Measurements from ENCODE around the gene DPYSL5.

Gene DPYSL5

GRCh38 chr2:26859622-26860021, 11.7 kb downstream of the DPYSL5 start:
- TF ChIP-seq FOXP2 (optimal IDR thresholded peaks at IDR 0.05; ENCODE audit: borderline replicate concordance, extremely low read depth, extremely low read length, insufficient read depth) (no peak), REST (IDR thresholded peaks at IDR 0.05; ENCODE audit: insufficient read depth in 1 of 2, low read depth in 2 of 2, low read length in 2 of 2) (no peak), POLR2AphosphoS5 (IDR thresholded peaks at IDR 0.05; ENCODE audit: low read depth, low read length) (no peak), TAF1 (IDR thresholded peaks at IDR 0.05; ENCODE audit: borderline replicate concordance, insufficient read depth, low read length) (no peak), SIN3A (IDR thresholded peaks at IDR 0.05; ENCODE audit: borderline replicate concordance, insufficient read depth, low read length) (no peak)

DNA sequence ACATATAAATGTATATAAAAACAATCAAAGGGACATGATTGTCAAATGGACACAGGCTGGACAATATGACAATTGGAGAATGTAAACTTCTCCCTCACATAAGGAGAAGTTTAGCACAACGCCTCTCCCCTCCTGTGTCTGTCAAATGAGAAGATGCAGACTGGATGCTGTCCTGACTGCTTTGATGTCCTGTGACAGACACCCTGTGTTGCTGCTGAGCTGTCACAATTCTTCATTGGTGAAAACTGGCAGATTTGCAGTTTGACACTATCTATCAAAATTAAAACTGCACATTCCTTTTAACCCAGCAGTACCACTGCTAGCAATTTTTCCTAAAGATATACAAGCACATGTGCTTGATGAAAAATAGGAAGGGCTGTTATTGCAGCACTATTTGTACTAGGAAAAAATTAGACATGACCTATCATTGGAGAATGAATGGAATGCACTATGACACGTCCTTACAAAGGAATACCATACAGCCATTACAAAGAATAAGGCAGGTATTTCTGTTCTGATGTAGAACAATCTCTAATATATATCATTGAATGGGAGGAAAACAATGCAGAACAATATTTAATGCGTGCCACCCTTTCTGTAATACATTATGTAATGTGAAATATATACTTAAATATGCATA, 12.4 kb downstream of the DPYSL5 start:
- TF ChIP-seq REST (IDR thresholded peaks at IDR 0.05; ENCODE audit: insufficient read depth in 1 of 2, low read depth in 2 of 2, low read length in 2 of 2): no peak
- TF ChIP-seq TAF1 (IDR thresholded peaks at IDR 0.05; ENCODE audit: borderline replicate concordance, insufficient read depth, low read length): no peak
- no peak for TF ChIP-seq POLR2AphosphoS5 (IDR thresholded peaks at IDR 0.05; ENCODE audit: low read depth, low read length)
- TF ChIP-seq SIN3A (IDR thresholded peaks at IDR 0.05; ENCODE audit: borderline replicate concordance, insufficient read depth, low read length): no peak
- TF ChIP-seq FOXP2 (optimal IDR thresholded peaks at IDR 0.05; ENCODE audit: borderline replicate concordance, extremely low read depth, extremely low read length, insufficient read depth): no peak

DNA sequence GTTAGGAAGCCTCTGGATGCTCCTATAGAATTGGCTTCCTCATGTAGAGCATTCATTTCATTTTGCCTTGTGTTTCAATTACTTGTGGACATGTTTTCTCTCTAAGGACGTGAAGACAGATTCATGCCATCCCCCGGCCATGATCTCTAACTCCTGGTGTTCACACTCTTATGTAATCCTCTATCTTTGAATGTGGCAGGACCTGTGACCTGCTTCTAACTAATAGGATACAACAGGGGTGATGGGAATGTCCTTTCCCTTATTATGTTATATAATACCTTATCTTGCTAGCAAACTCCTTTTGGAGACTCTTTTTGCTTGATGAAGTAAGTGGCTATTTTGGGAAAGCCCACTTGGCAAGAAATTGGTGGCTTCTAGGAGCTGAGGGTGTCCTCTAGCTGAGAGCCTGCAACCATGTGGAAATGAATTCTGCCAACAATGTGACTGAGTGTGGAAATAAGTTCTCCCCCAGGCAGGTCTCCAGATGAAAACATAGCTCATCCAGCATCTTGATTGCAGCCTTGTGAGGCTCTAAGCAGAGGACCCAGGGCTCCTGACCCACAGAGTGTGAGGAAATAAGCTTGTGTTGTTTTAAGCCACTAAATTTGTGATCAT, 13.8 kb downstream of the DPYSL5 start:
- TF ChIP-seq FOXP2 (optimal IDR thresholded peaks at IDR 0.05; ENCODE audit: borderline replicate concordance, extremely low read depth, extremely low read length, insufficient read depth) (no peak), TAF1 (IDR thresholded peaks at IDR 0.05; ENCODE audit: borderline replicate concordance, insufficient read depth, low read length) (no peak), POLR2AphosphoS5 (IDR thresholded peaks at IDR 0.05; ENCODE audit: low read depth, low read length) (no peak), SIN3A (IDR thresholded peaks at IDR 0.05; ENCODE audit: borderline replicate concordance, insufficient read depth, low read length) (no peak), REST (IDR thresholded peaks at IDR 0.05; ENCODE audit: insufficient read depth in 1 of 2, low read depth in 2 of 2, low read length in 2 of 2) (no peak)

DNA sequence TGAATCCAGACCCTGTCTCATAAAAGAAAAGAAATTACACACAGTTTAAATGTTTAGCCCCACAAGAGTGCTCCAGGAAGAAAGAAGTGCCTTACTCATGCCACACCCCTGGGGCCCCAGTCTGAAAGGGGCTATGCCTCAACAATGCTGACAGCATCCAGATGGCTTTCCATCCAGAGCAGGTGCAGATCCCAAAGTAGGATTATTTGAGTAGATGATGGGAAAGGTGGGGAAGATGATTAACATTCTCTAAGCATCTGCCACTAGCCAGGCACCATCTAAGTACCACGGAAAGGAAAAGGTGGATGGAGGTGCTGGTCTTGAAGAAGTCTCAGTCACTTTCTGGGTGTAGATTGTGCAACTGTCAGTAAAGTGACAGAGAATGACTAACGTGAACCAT, 16.3 kb downstream of the DPYSL5 start:
- TF ChIP-seq REST (IDR thresholded peaks at IDR 0.05; ENCODE audit: insufficient read depth in 1 of 2, low read depth in 2 of 2, low read length in 2 of 2) (no peak), SIN3A (IDR thresholded peaks at IDR 0.05; ENCODE audit: borderline replicate concordance, insufficient read depth, low read length) (no peak), POLR2AphosphoS5 (IDR thresholded peaks at IDR 0.05; ENCODE audit: low read depth, low read length) (no peak), FOXP2 (optimal IDR thresholded peaks at IDR 0.05; ENCODE audit: borderline replicate concordance, extremely low read depth, extremely low read length, insufficient read depth) (no peak), TAF1 (IDR thresholded peaks at IDR 0.05; ENCODE audit: borderline replicate concordance, insufficient read depth, low read length) (no peak)

Data from PFSK-1 (cell line).